Karpas-422 (cell line): ENCODE data around the gene CCL13. TPM values are rescaled to one million over a fixed set of nuclear protein-coding genes. Genes with fewer than 3 reads are reported as not detected.

Experiments used
- total RNA-seq: library from RNA; depleted of rRNA; stranded (reverse); fragments of >200 nt; shearing (Covaris generic); gene quantifications from 2 replicates; pipeline ENCODE4 v1.2.3, GENCODE V29; 2014; ENCODE audit warnings: low replicate concordance; rRNA removed

CCL13 gene
- total RNA-seq, 1 experiment from 2014 or later, result not detected

Other genes with a start within 250 kb of the CCL13 start
- not detected in 2 replicates for gene CCL2, start 101.2 kb upstream of the CCL13 start, total RNA-seq
- gene CCL7, start 86.3 kb upstream of the CCL13 start, total RNA-seq, result not detected in 2 replicates
- not detected in 2 replicates for gene CCL11, start 70.7 kb upstream of the CCL13 start, total RNA-seq
- not detected in 2 replicates for gene CCL8, start 37.0 kb upstream of the CCL13 start, total RNA-seq
- gene CCL1, start 6.8 kb downstream of the CCL13 start, total RNA-seq, result not detected in 2 replicates
- not detected in 2 replicates for gene TMEM132E, start 223.1 kb downstream of the CCL13 start, total RNA-seq